Astrocyte (in vitro differentiated cells and primary cell): ENCODE data around the gene CIROP. TPM values are rescaled to one million over a fixed set of nuclear protein-coding genes. Genes with fewer than 3 reads are reported as not detected.
A peak's percentile ranks its signal among the peaks of the same experiment; 100 is the strongest.

Experiments used
- DNase-seq: peaks from one replicate; pipeline ENCODE4 v3.0.0-alpha.2; 2010; ENCODE audit warnings: low read depth
- FAIRE-seq: peaks from 2 replicates; lab custom pipeline; 2011; peaks lifted over from hg19 to GRCh38; lab: Jason Lieb, UNC
- H2AFZ ChIP-seq: 2 replicates; pipeline ENCODE4 v1.6.0; 2012; ENCODE audit warnings: low read depth, low read length, inconsistent platforms
- H3K27ac ChIP-seq: 2 replicates; pipeline ENCODE4 v1.5.1; 2011; ENCODE audit warnings: low read depth, low read length, inconsistent platforms
- H3K27me3 ChIP-seq: 2 replicates; pipeline ENCODE4 v1.6.0; 2011; ENCODE audit warnings: low read length, inconsistent platforms; ENCODE audit not compliant: insufficient read depth
- H3K36me3 ChIP-seq: 2 replicates; pipeline ENCODE4 v1.5.1; 2011; ENCODE audit warnings: low read length, inconsistent platforms; ENCODE audit not compliant: insufficient read depth
- H3K4me1 ChIP-seq: 2 replicates; pipeline ENCODE4 v1.5.1; 2011; ENCODE audit warnings: low read length, inconsistent platforms; ENCODE audit not compliant: insufficient read depth
- H3K4me2 ChIP-seq: 2 replicates; pipeline ENCODE4 v1.6.0; 2012; ENCODE audit warnings: low read length, inconsistent platforms
- H3K4me3 ChIP-seq: 2 replicates; pipeline ENCODE4 v1.5.1; 2011; ENCODE audit warnings: low read depth, mild to moderate bottlenecking, low read length, inconsistent platforms; ENCODE audit not compliant: insufficient read depth
- H3K79me2 ChIP-seq: 2 replicates; pipeline ENCODE4 v1.6.0; 2012; ENCODE audit warnings: mild to moderate bottlenecking, low read length, inconsistent platforms; ENCODE audit not compliant: insufficient read depth
- H3K9ac ChIP-seq: 2 replicates; pipeline ENCODE4 v1.6.0; 2012; ENCODE audit warnings: mild to moderate bottlenecking, low read length, inconsistent platforms
- H3K9me3 ChIP-seq: 2 replicates; pipeline ENCODE4 v1.5.1; 2012; ENCODE audit warnings: low read depth, mild to moderate bottlenecking, low read length, inconsistent platforms; ENCODE audit not compliant: insufficient read depth
- H4K20me1 ChIP-seq: 2 replicates; pipeline ENCODE4 v1.6.0; 2012; ENCODE audit warnings: low read length, inconsistent platforms; ENCODE audit not compliant: insufficient read depth
- H3K27ac Mint-ChIP-seq: one replicate; pipeline ENCODE4 v1.8.0; 2021; ENCODE audit warnings: mild to moderate bottlenecking, mixed read lengths; ENCODE audit not compliant: unreplicated experiment
- H3K27me3 Mint-ChIP-seq: one replicate; pipeline ENCODE4 v1.8.0; 2021; ENCODE audit warnings: low read depth, mixed read lengths; ENCODE audit not compliant: unreplicated experiment
- H3K36me3 Mint-ChIP-seq: one replicate; pipeline ENCODE4 v1.8.0; 2021; ENCODE audit warnings: low read depth, mixed read lengths; ENCODE audit not compliant: unreplicated experiment
- H3K4me1 Mint-ChIP-seq: one replicate; pipeline ENCODE4 v1.8.0; 2021; ENCODE audit warnings: low read depth, mixed read lengths; ENCODE audit not compliant: unreplicated experiment
- H3K4me3 Mint-ChIP-seq: one replicate; pipeline ENCODE4 v1.8.0; 2021; ENCODE audit warnings: mild to moderate bottlenecking, moderate library complexity, mixed read lengths; ENCODE audit not compliant: unreplicated experiment
- H3K9me3 Mint-ChIP-seq: one replicate; pipeline ENCODE4 v1.8.0; 2021; ENCODE audit warnings: mild to moderate bottlenecking, mixed read lengths; ENCODE audit not compliant: unreplicated experiment
- EZH2 ChIP-seq: IDR thresholded peaks from 2 replicates; pipeline ENCODE4 v1.6.1; 2012; ENCODE audit warnings: mild to moderate bottlenecking, low read length, inconsistent platforms; ENCODE audit not compliant: insufficient read depth
- total RNA-seq: library from RNA; stranded (reverse); gene quantifications from 2 replicates; pipeline ENCODE4 v1.2.1, GENCODE V29; 2021
- TF ChIP-seq, protein P1 (sequence below): IDR thresholded peaks from 2 replicates; pipeline ENCODE4 v1.5.1; 2011; ENCODE audit warnings: low read depth, mild to moderate bottlenecking, inconsistent platforms, low read length, moderate library complexity; ENCODE audit not compliant: insufficient read depth

Gene CIROP
- total RNA-seq, 1 donor from 2014 or later: not detected

GRCh38 chr14:23113431-23114119, 8.8 kb upstream of the CIROP start:
- Histone ChIP-seq H3K9ac (no peak overlapping the region), H3K36me3 (no peaks in the 10 kb centered on the region), H3K9me3 (no peaks in the 10 kb centered on the region), H3K4me1 (peaks cover 27% of the 10 kb centered on the region), H3K79me2 (no peaks in the 10 kb centered on the region), H4K20me1 (no peaks in the 10 kb centered on the region), H2AFZ (peak overlapping the region; percentile 29), H3K27ac (no peak overlapping the region), H3K27me3 (peaks cover 3% of the 10 kb centered on the region), H3K4me2 (peak overlapping the region; percentile 71), H3K4me3 (no peak overlapping the region)
- peaks cover 17% of the 10 kb centered on the region for H3K4me1 Mint-ChIP-seq
- H3K27ac Mint-ChIP-seq: peak overlapping the region; percentile 48
- FAIRE-seq: no peak
- H3K27me3 Mint-ChIP-seq: peaks cover 6% of the 10 kb centered on the region
- no peaks in the 10 kb centered on the region for H3K36me3 Mint-ChIP-seq
- TF ChIP-seq, protein P1, sequence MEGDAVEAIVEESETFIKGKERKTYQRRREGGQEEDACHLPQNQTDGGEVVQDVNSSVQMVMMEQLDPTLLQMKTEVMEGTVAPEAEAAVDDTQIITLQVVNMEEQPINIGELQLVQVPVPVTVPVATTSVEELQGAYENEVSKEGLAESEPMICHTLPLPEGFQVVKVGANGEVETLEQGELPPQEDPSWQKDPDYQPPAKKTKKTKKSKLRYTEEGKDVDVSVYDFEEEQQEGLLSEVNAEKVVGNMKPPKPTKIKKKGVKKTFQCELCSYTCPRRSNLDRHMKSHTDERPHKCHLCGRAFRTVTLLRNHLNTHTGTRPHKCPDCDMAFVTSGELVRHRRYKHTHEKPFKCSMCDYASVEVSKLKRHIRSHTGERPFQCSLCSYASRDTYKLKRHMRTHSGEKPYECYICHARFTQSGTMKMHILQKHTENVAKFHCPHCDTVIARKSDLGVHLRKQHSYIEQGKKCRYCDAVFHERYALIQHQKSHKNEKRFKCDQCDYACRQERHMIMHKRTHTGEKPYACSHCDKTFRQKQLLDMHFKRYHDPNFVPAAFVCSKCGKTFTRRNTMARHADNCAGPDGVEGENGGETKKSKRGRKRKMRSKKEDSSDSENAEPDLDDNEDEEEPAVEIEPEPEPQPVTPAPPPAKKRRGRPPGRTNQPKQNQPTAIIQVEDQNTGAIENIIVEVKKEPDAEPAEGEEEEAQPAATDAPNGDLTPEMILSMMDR: no peak
- no peak for TF ChIP-seq EZH2
- H3K4me3 Mint-ChIP-seq: no peak overlapping the region
- H3K9me3 Mint-ChIP-seq: no peaks in the 10 kb centered on the region
- DNase-seq: no peak

GRCh38 chr14:23112359-23113178, 7.8 kb upstream of the CIROP start:
- H2AFZ ChIP-seq: no peak overlapping the region
- Mint-ChIP-seq H3K27ac (no peak overlapping the region), H3K4me3 (no peak overlapping the region), H3K36me3 (no peaks in the 10 kb centered on the region), H3K4me1 (peaks cover 17% of the 10 kb centered on the region), H3K27me3 (no peaks in the 10 kb centered on the region), H3K9me3 (no peaks in the 10 kb centered on the region)
- H3K9me3 ChIP-seq: no peaks in the 10 kb centered on the region
- no peak for FAIRE-seq
- TF ChIP-seq, protein P1: no peak
- TF ChIP-seq EZH2: no peak
- H3K4me2 ChIP-seq: no peak overlapping the region
- H3K27me3 ChIP-seq: peaks cover 3% of the 10 kb centered on the region
- no peak overlapping the region for H3K4me3 ChIP-seq
- H4K20me1 ChIP-seq: no peaks in the 10 kb centered on the region
- no peaks in the 10 kb centered on the region for H3K36me3 ChIP-seq
- no peak overlapping the region for H3K9ac ChIP-seq
- H3K27ac ChIP-seq: no peak overlapping the region
- no peaks in the 10 kb centered on the region for H3K79me2 ChIP-seq
- peaks cover 27% of the 10 kb centered on the region for H3K4me1 ChIP-seq
- DNase-seq: no peak
